Panc1 (cell line): Measurements from ENCODE around the gene SPATA31E1. TPM values are rescaled to one million over a fixed set of nuclear protein-coding genes. Genes with fewer than 3 reads are reported as not detected.
A peak's percentile ranks its signal among the peaks of the same experiment; 100 is the strongest.

Source experiments
- ATAC-seq: fragments of 200-7000 bp; cut with Tn5 transposase; 2 replicates; pipeline ENCODE4 v1.9.1; 2020; ENCODE audit warnings: mild to moderate bottlenecking, moderate library complexity
- BruUV-seq: library from RNA; stranded (reverse); fragments of 400-500 nt; replicated peaks from 2 replicates; lab custom pipeline; 2021; lab: Mats Ljungman, UMichigan
- CTCF ChIA-PET: fragments of 300-600 bp; sonication (Branson Sonifier 250); formaldehyde crosslinking; loops from one replicate; lab custom pipeline; 2022; ENCODE audit warnings: antibody characterized with exemption; lab: Charles Lee
- POLR2A ChIA-PET: fragments of 300-600 bp; sonication (Branson Sonifier 250); formaldehyde crosslinking; loops from one replicate; lab custom pipeline; 2022; ENCODE audit warnings: antibody characterized with exemption; lab: Charles Lee
- DNase-seq: peaks from one replicate; pipeline ENCODE4 v3.0.0-alpha.2; 2010; ENCODE audit warnings: low read depth, low spot score
- H3K27ac ChIP-seq: 2 replicates; pipeline ENCODE4 v1.5.1; 2011; ENCODE audit warnings: mild to moderate bottlenecking, low read length, inconsistent platforms
- H3K27me3 ChIP-seq: fragments of 200-500 bp; sonication (Bioruptor generic); 2 replicates; pipeline ENCODE4 v1.6.0; 2014; ENCODE audit warnings: low read length, inconsistent platforms; ENCODE audit not compliant: control insufficient read depth, insufficient read depth
- H3K36me3 ChIP-seq: fragments of 200-500 bp; sonication (Bioruptor generic); 2 replicates; pipeline ENCODE4 v1.5.1; 2014; ENCODE audit warnings: inconsistent platforms, mild to moderate bottlenecking, low read length, moderate library complexity; ENCODE audit not compliant: control insufficient read depth, insufficient read depth
- H3K4me1 ChIP-seq: 2 replicates; pipeline ENCODE4 v1.5.1; 2011; ENCODE audit warnings: inconsistent platforms, mild to moderate bottlenecking, low read length, moderate library complexity; ENCODE audit not compliant: control insufficient read depth, insufficient read depth
- H3K4me3 ChIP-seq, 2 experiments: 2 replicates each; pipeline ENCODE4 v1.5.1; 2011 to 2012; ENCODE audit warnings: low read depth in 2 of 2, low read length in 2 of 2, mild to moderate bottlenecking in 2 of 2, inconsistent platforms in 1 of 2, moderate library complexity in 1 of 2
- H3K9me3 ChIP-seq: fragments of 200-500 bp; sonication (Bioruptor generic); 2 replicates; pipeline ENCODE4 v1.5.1; 2014; ENCODE audit warnings: low read depth, mild to moderate bottlenecking, inconsistent platforms, low read length, moderate library complexity; ENCODE audit not compliant: control insufficient read depth, insufficient read depth
- POLR2AphosphoS5 ChIP-seq: IDR thresholded peaks from 2 replicates; pipeline ENCODE4 v1.6.1; 2012; ENCODE audit warnings: mild to moderate bottlenecking, low read depth, low read length, moderate library complexity
- SIN3A ChIP-seq: IDR thresholded peaks from 2 replicates; pipeline ENCODE4 v1.6.1; 2012; ENCODE audit warnings: low read depth, mild to moderate bottlenecking, low read length, moderate library complexity, borderline replicate concordance; ENCODE audit not compliant: insufficient read depth
- TCF7L2 ChIP-seq: IDR thresholded peaks from 2 replicates; pipeline ENCODE4 v1.6.1; 2011; ENCODE audit warnings: mild to moderate bottlenecking, low read depth, low read length, inconsistent platforms
- in situ Hi-C: cut with HindIII; loops from 2 replicates; pipeline ENCODE4 v1.10.0; 2016; ENCODE audit warnings: low sequenced_read_pairs, low pct_unique_long_range_greater_than_20kb
- intact Hi-C: fragments of 100-400 bp; cut with micrococcal nuclease; formaldehyde crosslinking; loops from one replicate; pipeline ENCODE4 v1.10.0; 2022; ENCODE audit not compliant: unreplicated experiment
- total RNA-seq: library from RNA; stranded (reverse); gene quantifications from one replicate; pipeline ENCODE4 v1.2.1, GENCODE V29; 2021; ENCODE audit not compliant: unreplicated experiment
- TF ChIP-seq, protein P1 (sequence below): fragments of 450-650 bp; IDR thresholded peaks from 2 replicates; pipeline ENCODE4 v1.5.1; 2017; ENCODE audit warnings: mild to moderate bottlenecking
- TF ChIP-seq, protein P2 (sequence below), 2 experiments: IDR thresholded peaks; 2 replicates each; pipeline ENCODE4 v1.6.1; 2011 to 2012; ENCODE audit warnings: low read depth in 2 of 2, control low read depth in 1 of 2, low read length in 1 of 2, mild to moderate bottlenecking in 1 of 2, moderate library complexity in 1 of 2; ENCODE audit not compliant: insufficient read depth in 1 of 2

Gene SPATA31E1
- total RNA-seq, 1 experiment from 2014 or later, result not detected

DNA sequence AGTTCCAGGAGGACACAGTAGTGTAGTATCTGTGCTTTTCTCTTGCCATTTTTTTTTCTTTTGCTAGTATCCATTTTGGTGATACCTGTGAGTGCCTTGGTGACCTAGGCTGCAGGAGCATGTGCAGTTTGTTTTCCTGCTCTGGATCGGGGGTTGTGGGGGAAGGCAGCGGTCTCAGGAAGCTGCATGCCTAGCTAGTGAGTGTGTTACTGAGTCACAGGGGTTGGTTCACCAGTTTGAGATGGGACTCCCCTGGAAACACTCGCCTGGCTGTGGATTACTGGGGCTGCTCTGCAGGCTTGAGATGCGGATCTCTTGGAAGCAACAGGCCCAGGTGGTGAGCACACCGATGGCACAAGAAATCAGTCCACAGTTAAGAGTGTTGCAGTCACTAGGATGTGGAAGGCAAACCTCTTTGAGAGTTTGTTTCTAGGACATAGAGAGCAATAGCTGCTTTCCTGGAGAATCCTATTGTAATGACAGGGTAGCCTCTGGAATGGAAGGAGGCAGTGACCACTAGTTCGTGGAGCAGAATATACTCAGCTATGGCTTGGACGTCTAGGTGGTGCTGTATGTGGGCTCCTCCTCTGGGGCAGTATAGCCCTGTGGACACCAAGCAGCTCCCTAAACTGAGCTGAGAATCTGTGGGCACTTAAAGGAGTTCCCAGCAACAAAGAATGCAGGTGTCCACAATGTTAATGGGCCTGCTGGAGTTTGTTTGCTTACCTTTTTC is 20.0 kb upstream of the SPATA31E1 start:
- Histone ChIP-seq H3K27me3 (no peaks in the 10 kb centered on the region), H3K9me3 (no peaks in the 10 kb centered on the region), H3K4me3 (no peak overlapping the region), H3K4me1 (no peaks in the 10 kb centered on the region), H3K27ac (no peak overlapping the region), H3K36me3 (no peaks in the 10 kb centered on the region)
- ATAC-seq, result peak; percentile 74; the same call in 1 of the 2 replicates
- BruUV-seq, result no TSS peak
- CTCF ChIA-PET, result no interaction called here
- no peak for DNase-seq
- intact Hi-C loops, result no loop called here
- in situ Hi-C loops, result no loop called here
- TF ChIP-seq, protein P1, sequence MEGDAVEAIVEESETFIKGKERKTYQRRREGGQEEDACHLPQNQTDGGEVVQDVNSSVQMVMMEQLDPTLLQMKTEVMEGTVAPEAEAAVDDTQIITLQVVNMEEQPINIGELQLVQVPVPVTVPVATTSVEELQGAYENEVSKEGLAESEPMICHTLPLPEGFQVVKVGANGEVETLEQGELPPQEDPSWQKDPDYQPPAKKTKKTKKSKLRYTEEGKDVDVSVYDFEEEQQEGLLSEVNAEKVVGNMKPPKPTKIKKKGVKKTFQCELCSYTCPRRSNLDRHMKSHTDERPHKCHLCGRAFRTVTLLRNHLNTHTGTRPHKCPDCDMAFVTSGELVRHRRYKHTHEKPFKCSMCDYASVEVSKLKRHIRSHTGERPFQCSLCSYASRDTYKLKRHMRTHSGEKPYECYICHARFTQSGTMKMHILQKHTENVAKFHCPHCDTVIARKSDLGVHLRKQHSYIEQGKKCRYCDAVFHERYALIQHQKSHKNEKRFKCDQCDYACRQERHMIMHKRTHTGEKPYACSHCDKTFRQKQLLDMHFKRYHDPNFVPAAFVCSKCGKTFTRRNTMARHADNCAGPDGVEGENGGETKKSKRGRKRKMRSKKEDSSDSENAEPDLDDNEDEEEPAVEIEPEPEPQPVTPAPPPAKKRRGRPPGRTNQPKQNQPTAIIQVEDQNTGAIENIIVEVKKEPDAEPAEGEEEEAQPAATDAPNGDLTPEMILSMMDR, result no peak
- TF ChIP-seq, protein P2, sequence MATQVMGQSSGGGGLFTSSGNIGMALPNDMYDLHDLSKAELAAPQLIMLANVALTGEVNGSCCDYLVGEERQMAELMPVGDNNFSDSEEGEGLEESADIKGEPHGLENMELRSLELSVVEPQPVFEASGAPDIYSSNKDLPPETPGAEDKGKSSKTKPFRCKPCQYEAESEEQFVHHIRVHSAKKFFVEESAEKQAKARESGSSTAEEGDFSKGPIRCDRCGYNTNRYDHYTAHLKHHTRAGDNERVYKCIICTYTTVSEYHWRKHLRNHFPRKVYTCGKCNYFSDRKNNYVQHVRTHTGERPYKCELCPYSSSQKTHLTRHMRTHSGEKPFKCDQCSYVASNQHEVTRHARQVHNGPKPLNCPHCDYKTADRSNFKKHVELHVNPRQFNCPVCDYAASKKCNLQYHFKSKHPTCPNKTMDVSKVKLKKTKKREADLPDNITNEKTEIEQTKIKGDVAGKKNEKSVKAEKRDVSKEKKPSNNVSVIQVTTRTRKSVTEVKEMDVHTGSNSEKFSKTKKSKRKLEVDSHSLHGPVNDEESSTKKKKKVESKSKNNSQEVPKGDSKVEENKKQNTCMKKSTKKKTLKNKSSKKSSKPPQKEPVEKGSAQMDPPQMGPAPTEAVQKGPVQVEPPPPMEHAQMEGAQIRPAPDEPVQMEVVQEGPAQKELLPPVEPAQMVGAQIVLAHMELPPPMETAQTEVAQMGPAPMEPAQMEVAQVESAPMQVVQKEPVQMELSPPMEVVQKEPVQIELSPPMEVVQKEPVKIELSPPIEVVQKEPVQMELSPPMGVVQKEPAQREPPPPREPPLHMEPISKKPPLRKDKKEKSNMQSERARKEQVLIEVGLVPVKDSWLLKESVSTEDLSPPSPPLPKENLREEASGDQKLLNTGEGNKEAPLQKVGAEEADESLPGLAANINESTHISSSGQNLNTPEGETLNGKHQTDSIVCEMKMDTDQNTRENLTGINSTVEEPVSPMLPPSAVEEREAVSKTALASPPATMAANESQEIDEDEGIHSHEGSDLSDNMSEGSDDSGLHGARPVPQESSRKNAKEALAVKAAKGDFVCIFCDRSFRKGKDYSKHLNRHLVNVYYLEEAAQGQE (IDR thresholded peaks at IDR 0.05; ENCODE audit: insufficient read depth in 1 of 2, low read depth in 2 of 2, low read length in 1 of 2), result no peak
- no peak for TF ChIP-seq POLR2AphosphoS5
- POLR2A ChIA-PET, result no interaction called here

DNA sequence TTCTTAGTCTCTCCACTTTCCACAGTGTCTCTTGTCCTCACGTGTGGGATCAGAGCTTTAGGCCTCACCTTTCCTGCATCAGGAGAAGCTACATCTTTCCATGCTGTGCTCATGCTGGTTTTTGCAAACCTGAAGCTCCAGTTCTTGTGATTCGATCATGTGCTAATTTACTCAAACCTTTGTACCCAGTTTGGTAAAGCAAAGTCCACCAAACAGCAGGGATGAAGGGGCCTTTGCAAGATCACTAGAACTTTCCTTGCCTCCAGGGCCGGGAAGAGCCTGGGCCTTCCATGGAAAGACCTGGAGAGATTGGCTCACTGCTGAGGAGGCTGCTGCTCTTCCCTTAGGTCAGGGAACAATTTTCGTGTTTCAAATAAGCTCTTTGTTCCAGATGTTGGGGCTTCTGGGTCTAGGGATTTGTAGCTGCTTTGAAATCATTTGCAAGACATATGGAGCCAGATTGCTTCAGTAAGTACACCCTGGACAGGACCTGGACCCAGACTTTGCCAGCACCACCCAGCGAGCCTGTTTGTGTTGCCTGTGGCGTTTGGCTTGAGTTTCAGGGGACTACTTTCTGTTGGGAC is 18.7 kb upstream of the SPATA31E1 start:
- DNase-seq (no peak), ATAC-seq (no peak)
- no peaks in the 10 kb centered on the region for H3K27me3 ChIP-seq
- in situ Hi-C loops (no loop called here), intact Hi-C loops (no loop called here)
- no TSS peak for BruUV-seq
- no peaks in the 10 kb centered on the region for H3K36me3 ChIP-seq
- ChIA-PET CTCF (no interaction called here), POLR2A (no interaction called here)
- no peak overlapping the region for H3K4me3 ChIP-seq
- H3K4me1 ChIP-seq, result no peaks in the 10 kb centered on the region
- H3K9me3 ChIP-seq, result no peaks in the 10 kb centered on the region
- TF ChIP-seq SIN3A (no peak), TCF7L2 (no peak), POLR2AphosphoS5 (no peak)
- TF ChIP-seq, protein P1, result no peak
- TF ChIP-seq, protein P2 (IDR thresholded peaks at IDR 0.05; ENCODE audit: insufficient read depth in 1 of 2, low read depth in 2 of 2, low read length in 1 of 2), result no peak
- H3K27ac ChIP-seq, result no peak overlapping the region
